Heart left ventricle (tissue), 16 donors: ENCODE results near the gene RAB6C. TPM values are rescaled to one million over a fixed set of nuclear protein-coding genes. Genes with fewer than 3 reads are reported as not detected.
"Not testable (repeated sequence)": the region's sequence is repeated elsewhere in the genome, so short reads cannot be mapped to it uniquely, and the experiment has no call there.

Experiments
- ATAC-seq, 4 donors: fragments of 200-7000 bp; cut with Tn5 transposase; one replicate each; pipeline ENCODE4 v1.9.1; 2020 to 2022; ENCODE audit warnings: moderate library complexity in 4 of 4, mild to moderate bottlenecking in 3 of 4, moderate number of reproducible peaks in 1 of 4
- DNase-seq, 5 donors: peaks; one replicate each; pipeline ENCODE4 v3.0.0-alpha.2; 2020
- H3K27ac ChIP-seq, 12 donors: fragments of 200-600 bp; sonication (generic) in 4 of 12; one replicate each; pipeline versions ENCODE4 v1.5.0 to v1.8.0; 2016 to 2022; ENCODE audit warnings: mild to moderate bottlenecking in 2 of 12
- H3K27me3 ChIP-seq, 9 donors: fragments of 200-600 bp; sonication (generic) in 2 of 9; one replicate each; pipeline versions ENCODE4 v1.5.1 to v1.8.0; 2016 to 2022; ENCODE audit warnings: mild to moderate bottlenecking in 3 of 9
- H3K36me3 ChIP-seq, 9 donors: fragments of 200-600 bp; sonication (generic) in 2 of 9; one replicate each; pipeline versions ENCODE4 v1.5.0 to v1.8.0; 2018 to 2022; ENCODE audit warnings: mild to moderate bottlenecking in 2 of 9
- H3K4me1 ChIP-seq, 12 donors: fragments of 200-600 bp; sonication (generic) in 4 of 12; one replicate each; pipeline versions ENCODE4 v1.5.0 to v1.8.0; 2016 to 2022; ENCODE audit warnings: mild to moderate bottlenecking in 3 of 12
- H3K4me3 ChIP-seq, 12 donors: fragments of 200-600 bp; sonication (generic) in 4 of 12; one replicate each; pipeline versions ENCODE4 v1.5.0 to v1.8.0; 2017 to 2022; ENCODE audit warnings: mild to moderate bottlenecking in 9 of 12, moderate library complexity in 4 of 12
- H3K9me3 ChIP-seq, 12 donors: fragments of 200-600 bp; sonication (generic) in 4 of 12; one replicate each; pipeline versions ENCODE4 v1.5.0 to v1.8.0; 2016 to 2022; ENCODE audit warnings: mild to moderate bottlenecking in 1 of 12
- CTCF ChIP-seq, 12 donors: fragments of 200-600 bp; sonication (generic) in 4 of 12; IDR thresholded peaks; one replicate each; pipeline versions ENCODE4 v1.5.0 to v1.8.0; 2018 to 2022; ENCODE audit warnings: antibody characterized with exemption in 12 of 12, mild to moderate bottlenecking in 5 of 12
- POLR2A ChIP-seq, 2 donors: fragments of 450-650 bp; IDR thresholded peaks; one replicate each; pipeline ENCODE4 v1.6.1; 2017; ENCODE audit warnings: antibody characterized with exemption in 2 of 2, mild to moderate bottlenecking in 2 of 2, moderate library complexity in 2 of 2
- WGBS, 4 donors: extraction: QIAGEN DNeasy Blood & Tissue Kit in 2 of 4; methylation state at CpG; one replicate each; pipeline versions ENCODE4 v1.1.5 to v1.1.7; 2013 to 2018; 5-methylcytosine and 5-hydroxymethylcytosine counted together
- intact Hi-C, 10 donors: fragments of 100-400 bp; cut with DNase I; formaldehyde crosslinking; loops; one replicate each; pipeline versions ENCODE4 v1.11.1 to v1.14.2; 2022
- polyA plus RNA-seq, 2 donors: library from polyadenylated mRNA; stranded (reverse); fragments of 200-250 nt; gene quantifications; one replicate each; pipeline ENCODE4 v1.2.3, GENCODE V29; 2013
- total RNA-seq, 9 donors: library from RNA; depleted of rRNA in 2 of 9; stranded (reverse); fragments of >200 nt in 2 of 9; fragmentation: NEBNext Ultra II Directional in 3 of 9; extraction: Animal tissue kit (Norgen Biotek cat#: 25700) in 3 of 9; gene quantifications; one replicate each; pipeline versions ENCODE4 v1.1.0 to v1.2.4, GENCODE V29; 2016 to 2023
- donor health status: ischemic (EF 13 %, LVEDD 7.1; RV severe dilation, severe dysfunction).
- donor health status: healthy with polysubstance abuse.
- donor health status: DM: no; HTN: yes; CAD: no.
- donor health status: DM: no; HTN: no; CAD: no.
- donor health status: ischemic (EF 25% LVEDD 6.9; RV normal size, moderate dysfunction).
- donor health status: ischemic (EF 25% LVEDD 5.7; RV mildly dilated, moderate dysfunction).
- donor health status: healthy.
- donor health status: DM: yes; HTN: yes; CAD: no.
- donor health status: ischemic (EF 35%, LVEDD 5.7; RV mildly dilated, moderate dysfunction).
- donor health status: nonischemic (EF 11% LVEDD 7.7; RV severe dilation, severe dysfunction).
- donor health status: DM: yes; HTN: yes; CAD: no.
- donor health status: PGD.
- donor health status: ischemic (EF 29% LVEDD 5.4; RV normal size, mild dysfunction).
- donor health status: nonischemic (EF 23%, LVEDD 6.1; RV moderate dilation, normal function).

The RAB6C gene
- total and polyA plus RNA-seq, 11 donors: 0.08 to 0.30 (median 0.09) TPM; not detected in 7

GRCh38 chr2:129957891-129958290 is 21.6 kb upstream of the RAB6C start:
- intact Hi-C loops: no loop called here
- TF ChIP-seq POLR2A (IDR thresholded peaks at IDR 0.05) (no peak), CTCF (IDR thresholded peaks at IDR 0.05) (no peak)
- ATAC-seq (no peak), DNase-seq (no peak)
- no peaks in the 10 kb centered on the region for H3K27me3 ChIP-seq
- 40 to 51% (median 46%) methylated on average over 4 of the region's 4 CpGs for WGBS, 4 donors
- H3K27ac ChIP-seq: no peak overlapping the region
- H3K4me3 ChIP-seq: no peak overlapping the region
- no peaks in the 10 kb centered on the region for H3K9me3 ChIP-seq
- no peaks in the 10 kb centered on the region for H3K4me1 ChIP-seq
- H3K36me3 ChIP-seq: no peaks in the 10 kb centered on the region

GRCh38 chr2:129958736-129959135 is 20.7 kb upstream of the RAB6C start:
- WGBS, 4 donors: 69 to 79% (median 74%) methylated on average over 4 of the region's 4 CpGs

GRCh38 chr2:129968605-129969004 is 10.9 kb upstream of the RAB6C start:
- H3K36me3 ChIP-seq, ATAC-seq, DNase-seq, H3K4me1 ChIP-seq, intact Hi-C loops, H3K4me3 ChIP-seq, H3K9me3 ChIP-seq, H3K27ac ChIP-seq, H3K27me3 ChIP-seq: not testable (repeated sequence)
- 58 to 60% (median 59%) methylated on average over 4 of the region's 4 CpGs for WGBS, 4 donors

More at GRCh38 chr2:129958736-129959135, 20.7 kb upstream of the RAB6C start:
- H3K4me1 ChIP-seq, H3K9me3 ChIP-seq, intact Hi-C loops, H3K4me3 ChIP-seq, DNase-seq, ATAC-seq, H3K27me3 ChIP-seq, H3K36me3 ChIP-seq, H3K27ac ChIP-seq: not testable (repeated sequence)

- Histone ChIP-seq H3K4me1 (peaks cover 0 to 4% (median 0%) of the 10 kb centered on the region in 12 donors), H3K36me3 (no peaks in the 10 kb centered on the region), H3K27ac (no peak overlapping the region), H3K27me3 (peaks cover 0 to 48% (median 4%) of the 10 kb centered on the region in 9 donors), H3K9me3 (no peaks in the 10 kb centered on the region), H3K4me3 (no peak overlapping the region)
- WGBS, 4 donors: 84 to 85% (median 84%) methylated on average over 9 of the region's 9 CpGs
- intact Hi-C loops: no loop called here
- no peak for ATAC-seq
- DNase-seq: no peak
- TF ChIP-seq CTCF (IDR thresholded peaks at IDR 0.05) (no peak), POLR2A (IDR thresholded peaks at IDR 0.05) (no peak)
These were observed 4.3 kb upstream of the RAB6C start for GRCh38 chr2:129975016-129975774.

GRCh38 chr2:129976969-129977368 is 2.5 kb upstream of the RAB6C start:
- WGBS, 4 donors: 67 to 81% (median 78%) methylated on average over 3 of the region's 3 CpGs
- ATAC-seq: not testable (repeated sequence)

More at GRCh38 chr2:129976969-129977368, 2.5 kb upstream of the RAB6C start:
- H3K36me3 ChIP-seq, H3K9me3 ChIP-seq, intact Hi-C loops, DNase-seq, H3K4me1 ChIP-seq, H3K4me3 ChIP-seq, H3K27ac ChIP-seq: not testable (repeated sequence)
- H3K27me3 ChIP-seq: peaks cover 0 to 55% (median 4%) of the 10 kb centered on the region in 9 donors
